Activated CD8-positive, alpha-beta T cell treated with anti-CD3 and anti-CD28 coated beads for 36 hours (primary cell): ENCODE data around the gene MTURN. TPM values are rescaled to one million over a fixed set of nuclear protein-coding genes. Genes with fewer than 3 reads are reported as not detected.

Experiments
- ATAC-seq: fragments of 200-7000 bp; cut with Tn5 transposase; one replicate; pipeline ENCODE4 v1.10.0; 2021; ENCODE audit warnings: mild to moderate bottlenecking, moderate library complexity
- CTCF ChIA-PET: fragments of 350-600 bp; sonication (Branson Sonifier 250); formaldehyde crosslinking; loops from one replicate; lab custom pipeline; 2021; ENCODE audit warnings: antibody characterized with exemption; lab: Charles Lee
- POLR2A ChIA-PET: fragments of 350-600 bp; sonication (Branson Sonifier 250); formaldehyde crosslinking; loops from one replicate; lab custom pipeline; 2021; ENCODE audit warnings: antibody characterized with exemption; lab: Charles Lee
- DNase-seq: peaks from one replicate; pipeline ENCODE4 v3.0.0-alpha.2; 2020
- H3K27ac Mint-ChIP-seq: one replicate; pipeline ENCODE4 v1.8.0; 2021; ENCODE audit warnings: mild to moderate bottlenecking, mixed read lengths
- H3K27me3 Mint-ChIP-seq: one replicate; pipeline ENCODE4 v1.8.0; 2021; ENCODE audit warnings: mixed read lengths
- H3K36me3 Mint-ChIP-seq: one replicate; pipeline ENCODE4 v1.8.0; 2021; ENCODE audit warnings: low read depth, mixed read lengths
- H3K4me1 Mint-ChIP-seq: one replicate; pipeline ENCODE4 v1.8.0; 2021; ENCODE audit warnings: low read depth, mixed read lengths
- H3K4me3 Mint-ChIP-seq: one replicate; pipeline ENCODE4 v1.8.0; 2021; ENCODE audit warnings: mild to moderate bottlenecking, moderate library complexity, mixed read lengths
- H3K9me3 Mint-ChIP-seq: one replicate; pipeline ENCODE4 v1.8.0; 2021; ENCODE audit warnings: mixed read lengths
- CTCF ChIP-seq: fragments of 200-600 bp; IDR thresholded peaks from one replicate; pipeline ENCODE4 v1.8.0; 2022; ENCODE audit warnings: antibody characterized with exemption, mild to moderate bottlenecking
- intact Hi-C: fragments of 100-400 bp; cut with micrococcal nuclease; formaldehyde crosslinking; loops from one replicate; pipeline ENCODE4 v1.10.0; 2022
- total RNA-seq, 2 experiments: library from RNA; stranded (reverse); gene quantifications; one replicate each; pipeline ENCODE4 v1.2.3, GENCODE V29; 2021

MTURN gene
- total RNA-seq, 2 experiments from 2014 or later = 3.2 to 3.3 TPM

DNA sequence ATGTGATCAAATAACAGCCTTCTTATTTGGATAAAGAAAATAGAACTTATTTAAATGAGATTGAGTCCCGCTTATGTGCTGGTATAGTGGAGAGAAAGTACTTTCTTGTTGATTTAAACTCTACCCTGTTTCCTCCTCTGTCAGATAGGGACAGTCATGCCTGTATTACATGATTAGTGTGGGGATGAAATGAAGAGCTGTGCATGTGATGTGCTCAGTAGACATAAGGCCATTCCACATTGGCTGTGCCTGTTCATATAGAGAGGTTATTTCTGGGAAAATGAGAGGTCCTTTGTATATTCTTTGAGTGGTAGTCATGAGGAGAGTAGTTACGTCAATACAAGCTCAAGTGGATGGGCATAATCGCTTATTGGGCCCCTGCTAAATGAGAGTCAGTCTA is 5.7 kb downstream of the MTURN start:
- H3K4me1 Mint-ChIP-seq = peaks cover 12% of the 10 kb centered on the region
- H3K4me3 Mint-ChIP-seq = no peak overlapping the region
- no peaks in the 10 kb centered on the region for H3K27me3 Mint-ChIP-seq
- H3K27ac Mint-ChIP-seq = no peak overlapping the region
- POLR2A ChIA-PET = no interaction called here
- no peaks in the 10 kb centered on the region for H3K36me3 Mint-ChIP-seq
- CTCF ChIA-PET = no interaction called here
- H3K9me3 Mint-ChIP-seq = no peaks in the 10 kb centered on the region
- no peak for ATAC-seq
- DNase-seq = no peak
- no peak for TF ChIP-seq CTCF
- intact Hi-C loops = no loop called here

DNA sequence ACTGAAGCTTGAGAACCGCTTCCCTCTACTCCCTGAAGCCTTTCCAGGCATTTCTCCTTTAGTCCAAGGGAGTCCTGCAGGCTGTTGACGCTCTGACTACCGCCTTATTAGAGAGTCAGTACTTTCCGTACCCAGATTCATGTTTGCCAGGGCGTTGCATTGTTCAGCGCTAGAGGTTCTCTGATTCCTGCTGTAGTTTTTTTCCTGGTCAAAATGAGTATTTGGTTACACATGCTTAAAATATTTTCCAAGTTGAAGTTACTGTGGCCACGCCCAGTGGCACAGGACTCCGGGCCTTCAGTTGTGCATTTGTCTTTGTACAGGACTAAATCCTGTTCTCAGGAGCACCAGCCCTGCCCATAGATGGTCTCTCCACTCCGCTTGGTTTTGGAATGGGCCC is 7.9 kb downstream of the MTURN start:
- H3K27ac Mint-ChIP-seq = no peak overlapping the region
- POLR2A ChIA-PET = no interaction called here
- ATAC-seq (no peak), DNase-seq (no peak)
- no peaks in the 10 kb centered on the region for H3K36me3 Mint-ChIP-seq
- no peaks in the 10 kb centered on the region for H3K27me3 Mint-ChIP-seq
- H3K9me3 Mint-ChIP-seq = no peaks in the 10 kb centered on the region
- H3K4me3 Mint-ChIP-seq = no peak overlapping the region
- peaks cover 12% of the 10 kb centered on the region for H3K4me1 Mint-ChIP-seq
- CTCF ChIA-PET = no interaction called here
- intact Hi-C loops = no loop called here
- TF ChIP-seq CTCF = no peak

DNA sequence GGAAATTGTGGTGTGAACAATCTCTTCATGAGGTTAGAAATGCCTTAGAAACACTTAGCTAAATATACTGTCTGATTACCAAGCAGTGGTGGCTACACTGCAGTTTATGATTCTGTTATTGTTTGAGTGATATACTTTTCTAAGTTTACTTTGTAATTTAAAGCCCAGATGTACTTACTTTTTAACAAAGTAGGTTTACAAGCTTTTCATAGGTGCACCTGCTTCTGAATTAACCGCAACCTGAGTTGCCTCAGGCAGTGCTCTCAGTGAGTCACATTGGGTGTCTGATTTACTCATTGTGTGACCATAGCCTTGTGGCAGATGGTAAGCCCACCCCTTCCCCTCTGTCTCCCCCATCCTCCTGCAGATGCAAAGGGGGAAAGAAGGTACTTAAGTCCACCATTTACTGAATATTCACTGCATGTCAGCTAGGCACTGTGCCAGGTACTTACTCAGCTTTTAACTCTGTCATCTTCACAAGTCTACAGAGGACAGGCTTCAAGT is 9.0 kb downstream of the MTURN start:
- ChIA-PET CTCF (interaction anchor here (1.2 kb wide), 1 partner anchor 14 kb away, joined by 3 read pairs; no protein-coding TSS in a partner anchor), POLR2A (no interaction called here)
- Mint-ChIP-seq H3K9me3 (no peaks in the 10 kb centered on the region), H3K4me3 (no peak overlapping the region), H3K27ac (peak overlapping the region; percentile 35), H3K36me3 (no peaks in the 10 kb centered on the region), H3K27me3 (no peaks in the 10 kb centered on the region), H3K4me1 (peaks cover 12% of the 10 kb centered on the region)
- no peak for TF ChIP-seq CTCF
- intact Hi-C loops = no loop called here
- ATAC-seq = peak; percentile 81
- peak; percentile 46 for DNase-seq

GRCh38 chr7:30144657-30145306 is 10.0 kb downstream of the MTURN start:
- no peak for ATAC-seq
- intact Hi-C loops = no loop called here
- Mint-ChIP-seq H3K4me1 (peaks cover 12% of the 10 kb centered on the region), H3K27me3 (no peaks in the 10 kb centered on the region), H3K4me3 (no peak overlapping the region), H3K36me3 (no peaks in the 10 kb centered on the region), H3K9me3 (no peaks in the 10 kb centered on the region), H3K27ac (no peak overlapping the region)
- no peak for DNase-seq
- TF ChIP-seq CTCF = no peak
- ChIA-PET POLR2A (interaction anchor here (2.3 kb wide), 1 partner anchor 8 kb away, joined by 8 read pairs; no protein-coding TSS in a partner anchor), CTCF (interaction anchor here (1.2 kb wide), 1 partner anchor 13 kb away, joined by 3 read pairs; no protein-coding TSS in a partner anchor)

GRCh38 chr7:30145426-30145970 is 10.7 kb downstream of the MTURN start:
- POLR2A ChIA-PET = interaction anchor here (1.6 to 2.3 kb wide), 2 partner anchors 9 to 15 kb away, joined by 5 to 8 read pairs; no protein-coding TSS in a partner anchor
- no peak for DNase-seq
- peaks cover 16% of the 10 kb centered on the region for H3K4me1 Mint-ChIP-seq
- H3K36me3 Mint-ChIP-seq = no peaks in the 10 kb centered on the region
- CTCF ChIA-PET = no interaction called here
- ATAC-seq = no peak
- no peaks in the 10 kb centered on the region for H3K9me3 Mint-ChIP-seq
- H3K27ac Mint-ChIP-seq = no peak overlapping the region
- H3K27me3 Mint-ChIP-seq = no peaks in the 10 kb centered on the region
- no peak for TF ChIP-seq CTCF
- intact Hi-C loops = no loop called here
- no peak overlapping the region for H3K4me3 Mint-ChIP-seq
